Cardiac muscle cell (in vitro differentiated cells and primary cell): ENCODE data around the gene ZFP36L2. TPM values are rescaled to one million over a fixed set of nuclear protein-coding genes. Genes with fewer than 3 reads are reported as not detected.

Experiments
- DNase-seq, 2 donors: peaks; one replicate each; pipeline versions ENCODE4 v3.0.0 to v3.0.0-alpha.2; 2010 to 2017; ENCODE audit warnings: low read depth in 1 of 2, low spot score in 1 of 2
- H3K27ac ChIP-seq: fragments of 200-600 bp; sonication (generic); 2 replicates; pipeline ENCODE4 v1.5.1; 2016
- H3K27me3 ChIP-seq: fragments of 200-600 bp; sonication (generic); 2 replicates; pipeline ENCODE4 v1.6.0; 2016; ENCODE audit warnings: control low read depth
- H3K36me3 ChIP-seq: fragments of 200-600 bp; sonication (generic); 2 replicates; pipeline ENCODE4 v1.5.1; 2016; ENCODE audit warnings: control low read depth
- H3K4me1 ChIP-seq: fragments of 200-600 bp; sonication (generic); 2 replicates; pipeline ENCODE4 v1.8.1; 2017; ENCODE audit warnings: low read depth, mild to moderate bottlenecking, mixed run types
- H3K4me3 ChIP-seq: fragments of 200-600 bp; sonication (generic); 2 replicates; pipeline ENCODE4 v1.5.1; 2016; ENCODE audit warnings: mild to moderate bottlenecking
- H3K9me3 ChIP-seq: fragments of 200-600 bp; sonication (generic); 2 replicates; pipeline ENCODE4 v1.5.1; 2017; ENCODE audit warnings: low read depth, mild to moderate bottlenecking, control low read depth
- CTCF ChIP-seq: IDR thresholded peaks from 2 replicates; pipeline ENCODE4 v1.5.1; 2012; ENCODE audit warnings: low read depth, mild to moderate bottlenecking, low read length
- polyA plus RNA-seq: library from polyadenylated mRNA; unstranded; fragments of >200 nt; fragmentation: Nextera tagmentation; extraction: Ambion mirVana; gene quantifications from 2 replicates; pipeline ENCODE4 v1.2.1, GENCODE V29; 2016
- total RNA-seq: library from RNA; depleted of rRNA; stranded (reverse); fragments of >200 nt; gene quantifications from 2 replicates; pipeline ENCODE4 v1.2.3, GENCODE V29; 2016

Gene ZFP36L2
- total and polyA plus RNA-seq, 2 experiments from 2014 or later = 27.6 to 73.9 TPM

- DNase-seq = peak; percentile 43 to 91
- H3K36me3 ChIP-seq = no peaks in the 10 kb centered on the region
- no peaks in the 10 kb centered on the region for H3K9me3 ChIP-seq
- H3K4me3 ChIP-seq = no peak overlapping the region
- peaks cover 16% of the 10 kb centered on the region for H3K4me1 ChIP-seq
- H3K27me3 ChIP-seq = no peaks in the 10 kb centered on the region
- peak overlapping the region; percentile 71 for H3K27ac ChIP-seq
- no peak for TF ChIP-seq CTCF
These were observed 47.5 kb downstream of the ZFP36L2 start for GRCh38 chr2:43178602-43179542.

GRCh38 chr2:43178055-43178598, 48.3 kb downstream of the ZFP36L2 start:
- H3K27ac ChIP-seq = peak overlapping the region; percentile 71
- TF ChIP-seq CTCF = no peak
- no peak for DNase-seq

GRCh38 chr2:43176449-43176848, 50.0 kb downstream of the ZFP36L2 start:
- H3K36me3 ChIP-seq = no peaks in the 10 kb centered on the region
- H3K4me1 ChIP-seq = peaks cover 22% of the 10 kb centered on the region
- no peak overlapping the region for H3K4me3 ChIP-seq
- no peak overlapping the region for H3K27ac ChIP-seq
- no peak for TF ChIP-seq CTCF
- no peak for DNase-seq
- no peaks in the 10 kb centered on the region for H3K9me3 ChIP-seq
- H3K27me3 ChIP-seq = no peaks in the 10 kb centered on the region

More at GRCh38 chr2:43178055-43178598, 48.3 kb downstream of the ZFP36L2 start:
- H3K9me3 ChIP-seq = no peaks in the 10 kb centered on the region
- no peaks in the 10 kb centered on the region for H3K27me3 ChIP-seq
- H3K4me1 ChIP-seq = peaks cover 16% of the 10 kb centered on the region
- no peaks in the 10 kb centered on the region for H3K36me3 ChIP-seq
- H3K4me3 ChIP-seq = no peak overlapping the region

GRCh38 chr2:43175876-43176275, 50.5 kb downstream of the ZFP36L2 start:
- no peak for DNase-seq
- Histone ChIP-seq H3K9me3 (no peaks in the 10 kb centered on the region), H3K27me3 (no peaks in the 10 kb centered on the region), H3K4me1 (peaks cover 22% of the 10 kb centered on the region), H3K36me3 (no peaks in the 10 kb centered on the region), H3K27ac (no peak overlapping the region), H3K4me3 (no peak overlapping the region)
- no peak for TF ChIP-seq CTCF

- Histone ChIP-seq H3K9me3 (no peaks in the 10 kb centered on the region), H3K4me3 (no peak overlapping the region)
- peak in 1 of 2 donors; percentile 40 for DNase-seq
These were observed 51.4 kb downstream of the ZFP36L2 start for GRCh38 chr2:43175020-43175441.

More at GRCh38 chr2:43175020-43175441, 51.4 kb downstream of the ZFP36L2 start:
- Histone ChIP-seq H3K27ac (no peak overlapping the region), H3K4me1 (peaks cover 22% of the 10 kb centered on the region), H3K36me3 (no peaks in the 10 kb centered on the region), H3K27me3 (no peaks in the 10 kb centered on the region)
- no peak for TF ChIP-seq CTCF
